Measurements from ENCODE around the gene HOXD12. TPM values are rescaled to one million over a fixed set of nuclear protein-coding genes. Genes with fewer than 3 reads are reported as not detected.

Gene HOXD12
- total and polyA plus RNA-seq, 12 donors, result not detected

DNA sequence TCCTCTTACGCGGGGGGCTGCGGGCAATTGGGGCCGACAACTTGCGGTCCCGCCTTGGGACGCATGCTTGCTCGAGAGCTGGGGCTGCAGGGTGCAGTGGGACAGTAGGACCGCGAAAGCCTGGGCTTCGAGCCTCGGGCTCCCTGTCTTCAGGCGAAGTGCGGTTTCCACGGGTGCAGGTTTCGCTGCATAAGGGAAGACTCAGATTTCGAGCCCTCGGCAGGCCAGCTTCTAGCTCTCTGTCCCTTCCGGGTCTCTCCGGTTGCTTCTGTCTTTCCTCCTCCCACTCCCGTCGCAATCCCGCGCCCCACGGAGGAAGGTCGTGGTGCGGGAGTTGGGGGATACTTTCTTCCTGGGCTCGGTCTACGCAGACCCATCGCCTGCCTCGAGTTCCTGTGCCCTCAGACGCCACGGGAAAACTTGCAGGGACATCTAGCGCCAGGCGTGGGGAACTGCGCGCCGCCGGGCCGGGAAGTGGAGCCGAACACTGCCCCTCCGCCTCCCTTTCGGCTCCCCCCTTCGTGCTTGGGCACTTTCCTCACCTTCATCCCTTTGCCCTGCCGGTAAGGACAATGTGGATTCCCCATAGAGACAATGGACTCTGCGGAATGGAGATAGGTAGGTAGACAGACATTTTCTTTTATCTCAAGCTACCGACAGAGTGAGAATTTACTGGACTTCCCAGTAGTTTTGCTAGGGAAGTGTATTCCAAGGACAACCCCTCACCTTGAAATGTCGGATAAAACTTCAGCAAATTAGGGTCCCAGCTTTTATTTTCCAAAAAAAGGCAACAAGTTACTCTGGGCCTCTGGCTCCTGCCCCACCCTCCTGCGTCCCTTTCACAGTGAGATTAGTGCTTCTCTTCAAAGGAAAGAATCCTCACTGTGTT, 11.3 kb upstream of the HOXD12 start:
- Histone ChIP-seq H3K4me3 (peak overlapping the region in 8 of 10 donors; percentile 5 to 37 (median 26)), H3K9me3 (no peaks in the 10 kb centered on the region), H3K27me3 (peaks cover 70 to 100% (median 100%) of the 10 kb centered on the region in 7 donors), H3K27ac (no peak overlapping the region), H3K36me3 (no peaks in the 10 kb centered on the region), H3K4me1 (peaks cover 0 to 40% (median 28%) of the 10 kb centered on the region in 9 donors)
- intact Hi-C loops (cut with DNase I), result loop anchor here in 8 of 10 donors (2.0 to 5.0 kb wide), 5 partner anchors 397 to 776 kb away; no protein-coding TSS in a partner anchor
- ATAC-seq (peak; percentile 32 to 87 (median 78)), DNase-seq (peak in 1 of 2 donors; percentile 59)
- TF ChIP-seq, protein P1, sequence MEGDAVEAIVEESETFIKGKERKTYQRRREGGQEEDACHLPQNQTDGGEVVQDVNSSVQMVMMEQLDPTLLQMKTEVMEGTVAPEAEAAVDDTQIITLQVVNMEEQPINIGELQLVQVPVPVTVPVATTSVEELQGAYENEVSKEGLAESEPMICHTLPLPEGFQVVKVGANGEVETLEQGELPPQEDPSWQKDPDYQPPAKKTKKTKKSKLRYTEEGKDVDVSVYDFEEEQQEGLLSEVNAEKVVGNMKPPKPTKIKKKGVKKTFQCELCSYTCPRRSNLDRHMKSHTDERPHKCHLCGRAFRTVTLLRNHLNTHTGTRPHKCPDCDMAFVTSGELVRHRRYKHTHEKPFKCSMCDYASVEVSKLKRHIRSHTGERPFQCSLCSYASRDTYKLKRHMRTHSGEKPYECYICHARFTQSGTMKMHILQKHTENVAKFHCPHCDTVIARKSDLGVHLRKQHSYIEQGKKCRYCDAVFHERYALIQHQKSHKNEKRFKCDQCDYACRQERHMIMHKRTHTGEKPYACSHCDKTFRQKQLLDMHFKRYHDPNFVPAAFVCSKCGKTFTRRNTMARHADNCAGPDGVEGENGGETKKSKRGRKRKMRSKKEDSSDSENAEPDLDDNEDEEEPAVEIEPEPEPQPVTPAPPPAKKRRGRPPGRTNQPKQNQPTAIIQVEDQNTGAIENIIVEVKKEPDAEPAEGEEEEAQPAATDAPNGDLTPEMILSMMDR (IDR thresholded peaks at IDR 0.05), result peak; percentile 54 to 85 (median 69)
- WGBS, 2 donors, result 4 to 5% methylated on average over 49 of the region's 49 CpGs

DNA sequence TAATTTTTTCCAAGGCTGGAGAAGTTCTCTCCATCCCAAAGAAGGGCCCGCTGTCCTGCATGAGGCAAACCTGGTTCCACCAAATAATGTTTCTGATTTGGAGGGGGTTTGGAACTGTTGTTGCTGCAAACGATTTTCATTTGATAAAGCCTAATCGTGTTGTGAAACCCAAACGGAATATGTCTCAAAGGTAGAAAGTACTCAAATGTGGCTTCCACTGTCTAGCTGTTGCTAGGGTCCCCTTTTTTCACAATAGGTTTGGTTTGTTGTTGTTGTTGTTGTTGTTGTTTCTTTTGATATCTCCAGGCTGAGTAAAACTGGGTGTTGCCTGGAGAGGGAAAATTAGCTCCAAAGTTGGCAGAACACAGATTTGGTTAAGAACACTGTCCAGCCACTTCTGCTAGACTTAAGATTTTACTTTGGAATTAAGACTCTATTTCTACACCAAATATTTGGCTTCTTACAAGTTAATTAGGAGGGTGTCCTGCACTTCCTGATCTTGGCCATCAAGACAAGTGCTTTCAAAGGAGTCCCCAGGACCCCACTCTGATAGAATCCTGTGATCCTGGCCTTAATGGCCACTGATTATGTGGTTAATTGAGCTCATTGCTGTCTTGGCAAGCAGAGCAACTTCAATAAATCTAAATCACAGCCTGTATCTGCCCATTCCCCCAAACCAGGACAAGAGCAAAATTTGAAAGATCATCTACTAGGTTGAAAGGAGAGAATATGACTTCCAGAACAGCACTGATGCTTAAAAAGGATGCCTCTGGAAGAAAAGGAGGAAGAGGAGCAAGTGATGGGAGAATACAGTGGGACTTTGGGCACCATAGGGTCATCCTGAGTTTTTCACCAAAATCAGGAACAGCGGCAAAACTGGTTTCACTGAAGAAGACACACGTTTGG, 10.4 kb upstream of the HOXD12 start:
- intact Hi-C loops (cut with DNase I), result loop anchor here in 8 of 10 donors (2.0 to 5.0 kb wide), 5 partner anchors 398 to 777 kb away; no protein-coding TSS in a partner anchor
- DNase-seq (no peak), ATAC-seq (no peak)
- 8 to 10% methylated on average over 6 of the region's 6 CpGs for WGBS, 2 donors
- no peaks in the 10 kb centered on the region for H3K9me3 ChIP-seq
- peaks cover 0 to 40% (median 31%) of the 10 kb centered on the region in 9 donors for H3K4me1 ChIP-seq
- H3K27me3 ChIP-seq, result peaks cover 66 to 100% (median 100%) of the 10 kb centered on the region in 7 donors
- TF ChIP-seq, protein P1 (IDR thresholded peaks at IDR 0.05), result no peak
- no peak overlapping the region for H3K27ac ChIP-seq
- no peak overlapping the region for H3K4me3 ChIP-seq
- no peaks in the 10 kb centered on the region for H3K36me3 ChIP-seq

DNA sequence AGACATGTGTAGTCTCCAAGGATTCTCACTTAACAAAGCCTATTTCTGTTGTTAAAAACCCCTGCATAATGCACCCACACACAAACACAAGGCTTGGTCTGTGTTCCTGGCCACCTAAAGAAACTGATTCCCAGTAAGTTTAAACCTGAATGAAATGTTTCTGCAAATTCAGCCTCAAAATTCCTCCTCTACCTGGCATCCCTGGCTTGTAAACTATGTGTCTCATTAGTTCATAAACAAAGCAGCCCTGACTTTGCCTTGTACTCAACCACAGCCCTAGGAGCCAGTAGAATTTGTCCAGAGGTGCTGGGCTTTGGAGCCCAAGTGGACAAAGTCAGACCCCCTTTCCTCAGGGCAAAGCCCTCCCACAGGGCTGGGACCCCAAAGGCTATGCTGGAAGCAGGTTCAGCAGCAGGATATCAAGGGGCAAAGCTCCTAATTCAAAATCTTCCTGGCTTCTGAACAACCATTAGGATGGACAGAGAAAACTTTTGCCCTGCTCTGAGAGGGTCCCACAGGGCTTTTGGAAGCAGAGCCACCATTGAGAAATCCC, 9.7 kb upstream of the HOXD12 start:
- no peak overlapping the region for H3K4me3 ChIP-seq
- peaks cover 68 to 100% (median 100%) of the 10 kb centered on the region in 7 donors for H3K27me3 ChIP-seq
- intact Hi-C loops (cut with DNase I), result loop anchor here in 9 of 10 donors (2.0 to 5.0 kb wide), 5 partner anchors 399 to 778 kb away; no protein-coding TSS in a partner anchor
- H3K27ac ChIP-seq, result no peak overlapping the region
- TF ChIP-seq, protein P1 (IDR thresholded peaks at IDR 0.05), result no peak
- H3K4me1 ChIP-seq, result peaks cover 0 to 34% (median 29%) of the 10 kb centered on the region in 9 donors
- DNase-seq, result no peak
- no peaks in the 10 kb centered on the region for H3K36me3 ChIP-seq
- ATAC-seq, result no peak
- no peaks in the 10 kb centered on the region for H3K9me3 ChIP-seq

Measured in heart right ventricle (tissue), 16 donors.